Natural killer cell (primary cell): ENCODE results near the gene SIN3A. TPM values are rescaled to one million over a fixed set of nuclear protein-coding genes. Genes with fewer than 3 reads are reported as not detected.

Experiments used
- ATAC-seq, 3 donors: fragments of 150-1000 bp in 2 of 3; fragments of 200-7000 bp in 1 of 3; cut with Tn5 transposase; 1 replicate in 1 of 3; 2 replicates in 2 of 3; pipeline ENCODE4 v1.10.0; 2021; ENCODE audit warnings: mild to moderate bottlenecking in 2 of 3, moderate library complexity in 2 of 3
- DNase-seq, 2 donors: peaks; one replicate each; pipeline versions ENCODE4 v3.0.0 to v3.0.0-alpha.2; 2013 to 2021; ENCODE audit warnings: mixed read lengths in 1 of 2
- H3K27ac ChIP-seq: one replicate; pipeline ENCODE4 v1.5.1; 2013; ENCODE audit warnings: mild to moderate bottlenecking, low read length
- H3K27me3 ChIP-seq: one replicate; pipeline ENCODE4 v1.6.1; 2013; ENCODE audit warnings: low read length; ENCODE audit not compliant: control insufficient read depth, insufficient read depth
- H3K36me3 ChIP-seq: one replicate; pipeline ENCODE4 v1.6.1; 2013; ENCODE audit warnings: low read length; ENCODE audit not compliant: control insufficient read depth, insufficient read depth
- H3K4me1 ChIP-seq: one replicate; pipeline ENCODE4 v1.6.1; 2013; ENCODE audit warnings: low read length; ENCODE audit not compliant: control insufficient read depth, insufficient read depth
- H3K4me3 ChIP-seq: one replicate; pipeline ENCODE4 v1.5.1; 2013; ENCODE audit warnings: low read length
- H3K9me3 ChIP-seq: one replicate; pipeline ENCODE4 v1.6.1; 2013; ENCODE audit warnings: low read length; ENCODE audit not compliant: control insufficient read depth, insufficient read depth
- H3K27ac Mint-ChIP-seq, 2 donors: one replicate each; pipeline ENCODE4 v1.8.0; 2022; ENCODE audit warnings: mild to moderate bottlenecking in 2 of 2, mixed read lengths in 2 of 2, moderate library complexity in 1 of 2
- H3K27me3 Mint-ChIP-seq, 2 donors: one replicate each; pipeline ENCODE4 v1.8.0; 2022; ENCODE audit warnings: low read depth in 2 of 2, mixed read lengths in 2 of 2
- H3K36me3 Mint-ChIP-seq: one replicate; pipeline ENCODE4 v1.8.0; 2022; ENCODE audit warnings: mixed read lengths
- H3K4me1 Mint-ChIP-seq, 2 donors: one replicate each; pipeline ENCODE4 v1.8.0; 2022; ENCODE audit warnings: mixed read lengths in 2 of 2
- H3K4me3 Mint-ChIP-seq: one replicate; pipeline ENCODE4 v1.8.0; 2022; ENCODE audit warnings: mild to moderate bottlenecking, moderate library complexity, mixed read lengths
- H3K9me3 Mint-ChIP-seq, 2 donors: one replicate each; pipeline ENCODE4 v1.8.0; 2022; ENCODE audit warnings: mixed read lengths in 2 of 2
- WGBS: methylation state at CpG from one replicate; pipeline ENCODE4 v1.1.7; 2013; ENCODE audit warnings: missing lambda C conversion rate; ENCODE audit not compliant: insufficient coverage; 5-methylcytosine and 5-hydroxymethylcytosine counted together
- intact Hi-C: fragments of 100-400 bp; cut with micrococcal nuclease; formaldehyde crosslinking; loops from one replicate; pipeline ENCODE4 v1.14.2; 2022
- total RNA-seq, 4 donors: library from RNA; stranded (reverse); fragments of 120-200 nt in 1 of 4; gene quantifications; one replicate each; pipeline versions ENCODE4 v1.2.3 to v1.2.4, GENCODE V29; 2013 to 2022
- TF ChIP-seq, protein P1 (sequence below): fragments of 200-600 bp; IDR thresholded peaks from one replicate; pipeline ENCODE4 v1.8.0; 2022; ENCODE audit warnings: antibody characterized with exemption

The SIN3A gene
- total RNA-seq, 3 donors from 2014 or later (not counting 1 experiment from before 2014, with no cell fraction given) = 135 to 175 (median 137) TPM

DNA sequence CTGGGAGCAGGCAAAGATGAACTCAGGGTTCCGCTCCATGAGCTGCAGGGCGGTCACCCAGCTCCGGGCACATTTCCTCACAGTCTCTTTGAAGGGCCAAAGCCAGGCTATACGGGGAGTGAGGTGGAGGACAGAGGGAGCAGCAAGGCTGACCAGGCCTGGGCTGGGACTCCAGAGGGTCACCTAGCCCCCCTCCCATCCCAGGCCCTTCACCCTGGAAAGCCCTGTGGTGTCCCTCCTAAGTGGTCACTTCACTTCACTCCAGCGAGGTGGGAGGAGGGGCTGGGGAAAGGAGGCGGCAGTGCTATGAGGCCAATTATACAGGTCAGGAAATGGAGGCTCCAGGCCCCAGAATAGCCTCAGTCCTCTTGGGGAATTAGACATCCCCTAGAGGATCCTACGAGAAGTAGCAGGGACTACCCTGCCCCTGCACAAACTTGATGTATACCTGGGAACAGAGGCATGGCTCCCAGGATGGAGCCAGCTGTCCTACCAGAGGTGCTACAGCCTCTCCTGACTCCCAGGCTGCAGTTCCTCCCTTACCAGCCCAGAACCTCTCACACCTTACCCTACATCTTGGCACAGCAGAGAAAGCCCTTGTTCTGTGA, 88.7 kb downstream of the SIN3A start:
- Histone ChIP-seq H3K27ac (no peak overlapping the region), H3K4me3 (no peak overlapping the region), H3K36me3 (peaks cover 57% of the 10 kb centered on the region), H3K9me3 (no peaks in the 10 kb centered on the region), H3K27me3 (no peaks in the 10 kb centered on the region), H3K4me1 (peaks cover 6% of the 10 kb centered on the region)
- intact Hi-C loops = loop anchor here (10.0 kb wide), 1 partner anchor 282 kb away; the partner anchor contains the start of genes IMP3 and SNX33
- Mint-ChIP-seq H3K27me3 (no peaks in the 10 kb centered on the region), H3K4me1 (peaks cover 0 to 12% of the 10 kb centered on the region in 2 donors), H3K4me3 (no peak overlapping the region), H3K9me3 (no peaks in the 10 kb centered on the region), H3K36me3 (no peaks in the 10 kb centered on the region), H3K27ac (no peak overlapping the region)
- no peak for DNase-seq
- no peak for ATAC-seq
- 90% methylated on average over 7 of the region's 7 CpGs for WGBS
- TF ChIP-seq, protein P1, sequence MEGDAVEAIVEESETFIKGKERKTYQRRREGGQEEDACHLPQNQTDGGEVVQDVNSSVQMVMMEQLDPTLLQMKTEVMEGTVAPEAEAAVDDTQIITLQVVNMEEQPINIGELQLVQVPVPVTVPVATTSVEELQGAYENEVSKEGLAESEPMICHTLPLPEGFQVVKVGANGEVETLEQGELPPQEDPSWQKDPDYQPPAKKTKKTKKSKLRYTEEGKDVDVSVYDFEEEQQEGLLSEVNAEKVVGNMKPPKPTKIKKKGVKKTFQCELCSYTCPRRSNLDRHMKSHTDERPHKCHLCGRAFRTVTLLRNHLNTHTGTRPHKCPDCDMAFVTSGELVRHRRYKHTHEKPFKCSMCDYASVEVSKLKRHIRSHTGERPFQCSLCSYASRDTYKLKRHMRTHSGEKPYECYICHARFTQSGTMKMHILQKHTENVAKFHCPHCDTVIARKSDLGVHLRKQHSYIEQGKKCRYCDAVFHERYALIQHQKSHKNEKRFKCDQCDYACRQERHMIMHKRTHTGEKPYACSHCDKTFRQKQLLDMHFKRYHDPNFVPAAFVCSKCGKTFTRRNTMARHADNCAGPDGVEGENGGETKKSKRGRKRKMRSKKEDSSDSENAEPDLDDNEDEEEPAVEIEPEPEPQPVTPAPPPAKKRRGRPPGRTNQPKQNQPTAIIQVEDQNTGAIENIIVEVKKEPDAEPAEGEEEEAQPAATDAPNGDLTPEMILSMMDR = no peak

DNA sequence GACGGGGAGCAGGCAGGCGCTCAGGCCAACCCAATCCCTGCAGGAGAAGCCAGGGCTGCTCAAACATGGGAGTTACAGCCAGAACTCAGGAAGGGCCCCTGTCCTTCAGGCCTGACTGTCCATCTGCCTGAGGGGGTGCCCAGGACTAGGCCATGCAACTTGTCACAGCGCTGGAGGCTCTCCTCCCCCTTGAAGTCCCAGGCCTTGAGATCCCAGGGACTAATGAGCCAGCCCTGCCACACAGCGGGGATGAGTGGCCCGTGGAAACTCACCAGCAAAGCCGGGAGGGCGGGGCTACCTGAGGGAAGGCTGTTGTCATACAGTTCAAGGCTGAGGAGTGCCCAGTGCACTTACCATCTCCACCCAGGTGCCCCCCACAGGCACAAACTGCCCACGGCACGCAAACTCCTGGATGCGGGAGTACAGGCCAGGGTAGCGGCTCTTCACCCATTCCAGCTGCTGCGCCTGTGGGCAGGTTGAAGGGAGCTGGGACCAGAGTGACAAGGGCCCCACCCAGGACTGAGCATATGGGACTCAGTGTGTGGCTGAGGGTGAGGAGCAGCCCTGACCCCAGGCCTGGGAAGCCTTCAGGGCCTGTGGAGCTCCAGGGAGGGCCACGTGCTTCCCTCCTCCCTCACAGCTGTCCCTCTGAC, 89.4 kb downstream of the SIN3A start:
- H3K27me3 Mint-ChIP-seq = no peaks in the 10 kb centered on the region

DNA sequence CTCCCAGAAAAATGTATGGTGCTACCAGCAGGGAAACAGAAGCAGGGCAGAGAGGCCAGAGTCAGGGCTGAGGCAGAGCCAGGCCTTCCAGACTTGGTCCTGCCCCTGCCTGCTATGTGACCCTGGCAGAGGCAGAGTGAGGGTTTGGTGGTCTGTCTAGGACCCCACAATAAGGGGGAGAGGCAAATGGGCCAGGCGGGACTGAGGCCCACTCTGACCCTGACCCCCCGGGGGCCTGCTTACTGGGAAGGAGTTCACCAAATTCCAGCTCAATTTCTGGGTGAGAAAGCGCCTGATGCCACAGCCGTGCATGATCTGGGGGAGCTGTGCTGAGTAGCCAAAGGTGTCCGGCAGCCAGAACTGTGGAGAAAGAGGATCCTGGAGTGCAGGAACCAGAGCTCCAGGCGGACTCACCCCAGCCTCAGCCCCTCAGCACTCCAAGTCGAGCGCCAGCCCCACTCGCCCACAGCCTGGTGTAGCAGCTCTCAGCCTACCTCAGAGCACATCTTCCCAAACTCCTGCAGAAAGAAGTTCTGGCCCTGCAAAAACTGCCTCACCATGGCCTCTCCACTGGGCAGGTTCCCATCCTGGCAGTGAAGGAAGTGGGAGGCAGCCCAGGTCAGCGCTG, 90.0 kb downstream of the SIN3A start:
- H3K27me3 Mint-ChIP-seq = no peaks in the 10 kb centered on the region

More for the DNA sequence above, 89.4 kb downstream of the SIN3A start:
- Histone ChIP-seq H3K27ac (no peak overlapping the region), H3K27me3 (no peaks in the 10 kb centered on the region), H3K4me1 (no peaks in the 10 kb centered on the region), H3K9me3 (no peaks in the 10 kb centered on the region), H3K36me3 (peaks cover 57% of the 10 kb centered on the region), H3K4me3 (no peak overlapping the region)
- Mint-ChIP-seq H3K27ac (no peak overlapping the region), H3K4me3 (no peak overlapping the region), H3K9me3 (no peaks in the 10 kb centered on the region), H3K4me1 (peaks cover 0 to 6% of the 10 kb centered on the region in 2 donors), H3K36me3 (no peaks in the 10 kb centered on the region)
- intact Hi-C loops = loop anchor here (10.0 kb wide), 1 partner anchor 283 kb away; the partner anchor contains the start of genes IMP3 and SNX33
- no peak for DNase-seq
- WGBS = 95% methylated on average over 13 of the region's 13 CpGs
- ATAC-seq = no peak
- TF ChIP-seq, protein P1 = no peak

More for the DNA sequence above, 90.0 kb downstream of the SIN3A start:
- H3K4me3 ChIP-seq = no peak overlapping the region
- 96% methylated on average over 10 of the region's 10 CpGs for WGBS
- Mint-ChIP-seq H3K4me3 (no peak overlapping the region), H3K27ac (no peak overlapping the region), H3K9me3 (no peaks in the 10 kb centered on the region), H3K4me1 (peaks cover 0 to 6% of the 10 kb centered on the region in 2 donors), H3K36me3 (no peaks in the 10 kb centered on the region)
- DNase-seq (no peak), ATAC-seq (no peak)
- intact Hi-C loops = loop anchor here (10.0 kb wide), 1 partner anchor 283 kb away; the partner anchor contains the start of genes IMP3 and SNX33
- no peaks in the 10 kb centered on the region for H3K4me1 ChIP-seq
- TF ChIP-seq, protein P1 = no peak
- H3K27ac ChIP-seq = no peak overlapping the region
- H3K9me3 ChIP-seq = no peaks in the 10 kb centered on the region
- no peaks in the 10 kb centered on the region for H3K27me3 ChIP-seq
- H3K36me3 ChIP-seq = peaks cover 56% of the 10 kb centered on the region
